Fibroblast of villous mesenchyme (primary cell): Measurements from ENCODE around the gene CCBE1. TPM values are rescaled to one million over a fixed set of nuclear protein-coding genes. Genes with fewer than 3 reads are reported as not detected.
"Not testable (repeated sequence)": the region's sequence is repeated elsewhere in the genome, so short reads cannot be mapped to it uniquely, and the experiment has no call there.

Source experiments
- DNase-seq: peaks from one replicate; pipeline ENCODE4 v3.0.0-alpha.2; 2010; ENCODE audit warnings: low read depth
- H3K4me3 ChIP-seq: 2 replicates; pipeline ENCODE4 v1.5.1; 2011; ENCODE audit warnings: low read depth, mild to moderate bottlenecking, low read length
- CTCF ChIP-seq: IDR thresholded peaks from 2 replicates; pipeline ENCODE4 v1.5.1; 2012; ENCODE audit warnings: low read depth, mild to moderate bottlenecking, low read length; ENCODE audit not compliant: insufficient read depth
- total RNA-seq: library from RNA; depleted of rRNA; stranded (reverse); fragments of >200 nt; gene quantifications from 2 replicates; pipeline ENCODE4 v1.2.3, GENCODE V29; 2012

The CCBE1 gene
- total RNA-seq, 1 donor = 10.4 TPM

- DNase-seq = no peak
- no peak for TF ChIP-seq CTCF
- H3K4me3 ChIP-seq = no peak overlapping the region
These were observed 162.2 kb downstream of the CCBE1 start for GRCh38 chr18:59535055-59535454.

- H3K4me3 ChIP-seq = no peak overlapping the region
- no peak for DNase-seq
- TF ChIP-seq CTCF = no peak
These were observed 168.4 kb downstream of the CCBE1 start for GRCh38 chr18:59528866-59529265.

- H3K4me3 ChIP-seq = no peak overlapping the region
- no peak for TF ChIP-seq CTCF
- no peak for DNase-seq
These were observed 176.5 kb downstream of the CCBE1 start for GRCh38 chr18:59520562-59521355.

- no peak overlapping the region for H3K4me3 ChIP-seq
- DNase-seq = no peak
- TF ChIP-seq CTCF = no peak
These were observed 178.5 kb downstream of the CCBE1 start for GRCh38 chr18:59518705-59519104.

- H3K4me3 ChIP-seq = no peak overlapping the region
- peak; percentile 37 for DNase-seq
- no peak for TF ChIP-seq CTCF
These were observed 179.6 kb downstream of the CCBE1 start for GRCh38 chr18:59517446-59518165.

- no peak for TF ChIP-seq CTCF
- DNase-seq = peak; percentile 92
- no peak overlapping the region for H3K4me3 ChIP-seq
These were observed 180.7 kb downstream of the CCBE1 start for GRCh38 chr18:59516356-59517155.

- H3K4me3 ChIP-seq, DNase-seq: not testable (repeated sequence)
These were observed 181.3 kb downstream of the CCBE1 start for GRCh38 chr18:59515956-59516355.
